ENCODE measurements around the gene SLC25A27.

The SLC25A27 gene

DNA sequence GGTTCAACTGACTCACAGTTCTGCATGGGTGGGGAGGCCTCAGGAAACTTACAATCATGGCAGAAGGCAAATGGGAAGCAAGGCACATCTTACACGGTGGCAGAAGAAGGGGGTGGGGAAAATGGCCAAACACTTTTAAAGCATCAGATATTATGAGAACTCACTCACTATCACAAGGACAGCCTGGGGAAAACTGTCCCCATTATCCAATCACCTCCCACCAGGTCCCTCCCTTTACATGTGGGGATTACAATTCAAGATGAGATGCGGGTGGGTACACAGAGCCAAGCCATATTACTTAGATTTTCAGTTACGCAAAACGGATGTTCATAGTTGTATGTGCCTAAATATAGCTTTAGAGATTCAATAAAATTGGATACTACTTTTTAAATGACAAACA, 25.8 kb upstream of the SLC25A27 start:
- peaks cover 9% of the 10 kb centered on the region for H3K4me1 ChIP-seq (ENCODE audit: low read length)
- H3K36me3 ChIP-seq (replicated peaks; ENCODE audit: low read depth, low read length) = no peaks in the 10 kb centered on the region
- H3K4me2 ChIP-seq (ENCODE audit: low read length) = no peak overlapping the region
- 0 out of 2 replicates have a peak, but pooled peaks cover 8% of the 10 kb centered on the region for H3K27me3 ChIP-seq (ENCODE audit: low read depth, low read length)
- no peaks in the 10 kb centered on the region for H3K79me2 ChIP-seq (ENCODE audit: low read length)
- TF ChIP-seq, protein P1, sequence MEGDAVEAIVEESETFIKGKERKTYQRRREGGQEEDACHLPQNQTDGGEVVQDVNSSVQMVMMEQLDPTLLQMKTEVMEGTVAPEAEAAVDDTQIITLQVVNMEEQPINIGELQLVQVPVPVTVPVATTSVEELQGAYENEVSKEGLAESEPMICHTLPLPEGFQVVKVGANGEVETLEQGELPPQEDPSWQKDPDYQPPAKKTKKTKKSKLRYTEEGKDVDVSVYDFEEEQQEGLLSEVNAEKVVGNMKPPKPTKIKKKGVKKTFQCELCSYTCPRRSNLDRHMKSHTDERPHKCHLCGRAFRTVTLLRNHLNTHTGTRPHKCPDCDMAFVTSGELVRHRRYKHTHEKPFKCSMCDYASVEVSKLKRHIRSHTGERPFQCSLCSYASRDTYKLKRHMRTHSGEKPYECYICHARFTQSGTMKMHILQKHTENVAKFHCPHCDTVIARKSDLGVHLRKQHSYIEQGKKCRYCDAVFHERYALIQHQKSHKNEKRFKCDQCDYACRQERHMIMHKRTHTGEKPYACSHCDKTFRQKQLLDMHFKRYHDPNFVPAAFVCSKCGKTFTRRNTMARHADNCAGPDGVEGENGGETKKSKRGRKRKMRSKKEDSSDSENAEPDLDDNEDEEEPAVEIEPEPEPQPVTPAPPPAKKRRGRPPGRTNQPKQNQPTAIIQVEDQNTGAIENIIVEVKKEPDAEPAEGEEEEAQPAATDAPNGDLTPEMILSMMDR (IDR thresholded peaks at IDR 0.05; ENCODE audit: low read depth, low read length) = no peak
- no peak for TF ChIP-seq EZH2phosphoT487 (IDR thresholded peaks at IDR 0.05; ENCODE audit: low read depth)
- H3K27ac ChIP-seq (ENCODE audit: low read length) = no peak overlapping the region
- H3K4me3 ChIP-seq (ENCODE audit: low read length) = no peak overlapping the region
- H2AFZ ChIP-seq (ENCODE audit: low read depth, low read length) = no peak overlapping the region
- no peaks in the 10 kb centered on the region for H3K9me3 ChIP-seq (ENCODE audit: insufficient read depth, low read length)
- no peaks in the 10 kb centered on the region for H4K20me1 ChIP-seq (ENCODE audit: insufficient read depth, low read length)
- H3K9ac ChIP-seq (ENCODE audit: low read length) = no peak overlapping the region

DNA sequence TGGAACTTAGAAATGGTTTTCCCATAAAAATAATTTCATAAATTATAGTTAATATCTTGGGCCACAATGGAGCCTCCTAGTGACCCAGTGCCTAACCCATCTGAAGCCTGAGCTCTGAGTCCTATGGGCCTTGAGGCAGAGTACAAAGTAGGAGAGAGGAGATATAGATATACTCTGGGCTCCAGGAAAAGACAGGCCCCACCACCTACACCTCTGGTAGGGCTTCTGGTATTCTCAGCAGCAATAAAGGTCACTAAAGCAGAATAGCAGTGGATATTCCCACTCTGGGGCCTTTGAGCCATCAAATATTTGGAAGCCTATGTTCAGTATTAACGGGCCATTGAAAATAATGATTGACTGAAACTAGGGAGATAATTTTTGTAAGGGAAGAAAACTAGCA, 24.3 kb upstream of the SLC25A27 start:
- Histone ChIP-seq H3K9me3 (ENCODE audit: insufficient read depth, low read length) (no peaks in the 10 kb centered on the region), H3K79me2 (ENCODE audit: low read length) (no peaks in the 10 kb centered on the region), H3K27me3 (ENCODE audit: low read depth, low read length) (no peaks in the 10 kb centered on the region), H2AFZ (ENCODE audit: low read depth, low read length) (no peak overlapping the region), H3K4me1 (ENCODE audit: low read length) (peaks cover 9% of the 10 kb centered on the region), H3K27ac (ENCODE audit: low read length) (no peak overlapping the region), H3K36me3 (replicated peaks; ENCODE audit: low read depth, low read length) (no peaks in the 10 kb centered on the region), H3K4me3 (ENCODE audit: low read length) (no peak overlapping the region), H3K4me2 (ENCODE audit: low read length) (no peak overlapping the region), H3K9ac (ENCODE audit: low read length) (no peak overlapping the region), H4K20me1 (ENCODE audit: insufficient read depth, low read length) (no peaks in the 10 kb centered on the region)
- TF ChIP-seq, protein P1 (IDR thresholded peaks at IDR 0.05; ENCODE audit: low read depth, low read length) = no peak
- TF ChIP-seq EZH2phosphoT487 (IDR thresholded peaks at IDR 0.05; ENCODE audit: low read depth) = no peak

DNA sequence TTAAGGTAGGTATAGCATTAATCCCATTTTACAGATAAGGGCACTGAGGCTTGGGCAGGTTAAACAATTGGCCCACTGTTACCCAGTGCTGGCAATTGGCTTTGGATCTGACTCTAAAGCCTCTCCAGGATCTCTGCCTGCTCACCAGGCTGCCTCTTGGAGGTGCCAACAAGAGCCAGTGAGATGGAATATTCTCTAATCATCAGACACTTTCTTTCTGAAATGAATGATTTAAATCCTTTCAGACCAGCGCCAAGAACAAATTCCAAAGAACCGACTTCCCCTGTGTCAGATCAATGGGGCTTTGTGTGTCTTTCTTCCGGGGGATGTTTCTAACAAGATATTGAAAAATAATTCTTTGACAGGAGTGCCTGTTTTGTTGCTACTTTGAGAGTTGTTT, 23.8 kb upstream of the SLC25A27 start:
- H3K4me2 ChIP-seq (ENCODE audit: low read length) = no peak overlapping the region
- H3K27ac ChIP-seq (ENCODE audit: low read length) = no peak overlapping the region
- H3K4me1 ChIP-seq (ENCODE audit: low read length) = peaks cover 9% of the 10 kb centered on the region
- no peak overlapping the region for H2AFZ ChIP-seq (ENCODE audit: low read depth, low read length)
- no peaks in the 10 kb centered on the region for H4K20me1 ChIP-seq (ENCODE audit: insufficient read depth, low read length)
- no peak overlapping the region for H3K9ac ChIP-seq (ENCODE audit: low read length)
- H3K79me2 ChIP-seq (ENCODE audit: low read length) = no peaks in the 10 kb centered on the region
- no peaks in the 10 kb centered on the region for H3K27me3 ChIP-seq (ENCODE audit: low read depth, low read length)
- TF ChIP-seq EZH2phosphoT487 (IDR thresholded peaks at IDR 0.05; ENCODE audit: low read depth) = no peak
- TF ChIP-seq, protein P1 (IDR thresholded peaks at IDR 0.05; ENCODE audit: low read depth, low read length) = no peak
- H3K4me3 ChIP-seq (ENCODE audit: low read length) = no peak overlapping the region
- no peaks in the 10 kb centered on the region for H3K36me3 ChIP-seq (replicated peaks; ENCODE audit: low read depth, low read length)
- H3K9me3 ChIP-seq (ENCODE audit: insufficient read depth, low read length) = no peaks in the 10 kb centered on the region

DNA sequence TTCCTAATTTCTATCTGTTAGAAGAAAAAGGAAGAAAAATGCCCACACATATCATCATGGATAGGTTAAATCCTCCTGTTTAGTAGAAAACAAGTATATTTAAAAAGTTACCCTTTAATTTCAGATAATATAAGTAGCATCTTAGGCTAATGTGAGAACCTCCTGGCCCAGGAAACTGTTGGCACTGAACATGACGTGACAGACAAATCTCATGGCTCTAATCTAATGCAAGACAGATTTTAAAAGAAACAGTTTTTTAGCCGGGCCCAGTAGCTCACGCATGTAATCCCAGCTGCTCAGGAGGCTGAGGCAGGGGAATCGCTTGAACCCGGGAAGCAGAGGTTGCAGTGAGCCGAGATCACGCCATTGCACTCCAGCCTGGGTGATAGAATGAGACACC, 23.1 kb upstream of the SLC25A27 start:
- H3K36me3 ChIP-seq (replicated peaks; ENCODE audit: low read depth, low read length) = no peaks in the 10 kb centered on the region
- no peaks in the 10 kb centered on the region for H3K27me3 ChIP-seq (ENCODE audit: low read depth, low read length)
- no peak overlapping the region for H3K27ac ChIP-seq (ENCODE audit: low read length)
- no peaks in the 10 kb centered on the region for H4K20me1 ChIP-seq (ENCODE audit: insufficient read depth, low read length)
- no peak overlapping the region for H2AFZ ChIP-seq (ENCODE audit: low read depth, low read length)
- H3K4me2 ChIP-seq (ENCODE audit: low read length) = no peak overlapping the region
- no peaks in the 10 kb centered on the region for H3K9me3 ChIP-seq (ENCODE audit: insufficient read depth, low read length)
- TF ChIP-seq, protein P1 (IDR thresholded peaks at IDR 0.05; ENCODE audit: low read depth, low read length) = no peak
- TF ChIP-seq EZH2phosphoT487 (IDR thresholded peaks at IDR 0.05; ENCODE audit: low read depth) = no peak
- H3K4me1 ChIP-seq (ENCODE audit: low read length) = peaks cover 9% of the 10 kb centered on the region
- H3K79me2 ChIP-seq (ENCODE audit: low read length) = no peaks in the 10 kb centered on the region
- no peak overlapping the region for H3K9ac ChIP-seq (ENCODE audit: low read length)
- H3K4me3 ChIP-seq (ENCODE audit: low read length) = no peak overlapping the region
